Activated CD8-positive, alpha-beta memory T cell treated with anti-CD3 and anti-CD28 coated beads, Interleukin-2, amount 10 ng/mL, durations not matched to agents 7 days and 5 days (primary cell): ENCODE data around the gene IL13RA2. TPM values are rescaled to one million over a fixed set of nuclear protein-coding genes. Genes with fewer than 3 reads are reported as not detected.

Experiments
- ATAC-seq: fragments of 150-1000 bp; cut with Tn5 transposase; one replicate; pipeline ENCODE4 v1.10.0; 2021; ENCODE audit warnings: moderate library complexity
- CTCF ChIA-PET: fragments of 350-600 bp; sonication (Branson Sonifier 250); formaldehyde crosslinking; loops from one replicate; lab custom pipeline; 2021; ENCODE audit warnings: antibody characterized with exemption; lab: Charles Lee
- DNase-seq: peaks from one replicate; pipeline ENCODE4 v3.0.0-alpha.2; 2020
- H3K27ac Mint-ChIP-seq: one replicate; pipeline ENCODE4 v1.8.0; 2021; ENCODE audit warnings: mild to moderate bottlenecking, mixed read lengths
- H3K27me3 Mint-ChIP-seq: one replicate; pipeline ENCODE4 v1.8.0; 2021; ENCODE audit warnings: mixed read lengths
- H3K36me3 Mint-ChIP-seq: one replicate; pipeline ENCODE4 v1.8.0; 2021; ENCODE audit warnings: mild to moderate bottlenecking, mixed read lengths
- H3K4me1 Mint-ChIP-seq: one replicate; pipeline ENCODE4 v1.8.0; 2021; ENCODE audit warnings: mixed read lengths
- H3K4me3 Mint-ChIP-seq: one replicate; pipeline ENCODE4 v1.8.0; 2021; ENCODE audit warnings: mild to moderate bottlenecking, moderate library complexity, mixed read lengths
- H3K9me3 Mint-ChIP-seq: one replicate; pipeline ENCODE4 v1.8.0; 2022; ENCODE audit warnings: low read depth, mixed read lengths
- total RNA-seq, 2 experiments: library from RNA; stranded (reverse); gene quantifications; one replicate each; pipeline ENCODE4 v1.2.3, GENCODE V29; 2021

Gene IL13RA2
- total RNA-seq, 2 experiments from 2014 or later = not detected

GRCh38 chrX:115023811-115024210 is 6.4 kb upstream of the IL13RA2 start:
- H3K36me3 Mint-ChIP-seq = no peaks in the 10 kb centered on the region
- H3K27me3 Mint-ChIP-seq = no peaks in the 10 kb centered on the region
- no peaks in the 10 kb centered on the region for H3K4me1 Mint-ChIP-seq
- no peak overlapping the region for H3K4me3 Mint-ChIP-seq
- CTCF ChIA-PET = no interaction called here
- DNase-seq (no peak), ATAC-seq (no peak)
- H3K9me3 Mint-ChIP-seq = no peaks in the 10 kb centered on the region
- no peak overlapping the region for H3K27ac Mint-ChIP-seq

- CTCF ChIA-PET = no interaction called here
- Mint-ChIP-seq H3K4me1 (no peaks in the 10 kb centered on the region), H3K36me3 (no peaks in the 10 kb centered on the region), H3K9me3 (no peaks in the 10 kb centered on the region), H3K27ac (no peak overlapping the region), H3K4me3 (no peak overlapping the region), H3K27me3 (no peaks in the 10 kb centered on the region)
- ATAC-seq (no peak), DNase-seq (no peak)
These were observed 5.7 kb upstream of the IL13RA2 start for GRCh38 chrX:115023139-115023538.

- CTCF ChIA-PET = no interaction called here
- DNase-seq (no peak), ATAC-seq (no peak)
- H3K27ac Mint-ChIP-seq = no peak overlapping the region
- no peaks in the 10 kb centered on the region for H3K4me1 Mint-ChIP-seq
- no peaks in the 10 kb centered on the region for H3K9me3 Mint-ChIP-seq
- no peak overlapping the region for H3K4me3 Mint-ChIP-seq
- H3K27me3 Mint-ChIP-seq = no peaks in the 10 kb centered on the region
- no peaks in the 10 kb centered on the region for H3K36me3 Mint-ChIP-seq
These were observed 3.7 kb upstream of the IL13RA2 start for GRCh38 chrX:115021121-115021520.

GRCh38 chrX:115018944-115019343 is 1.5 kb upstream of the IL13RA2 start:
- CTCF ChIA-PET = no interaction called here
- Mint-ChIP-seq H3K36me3 (no peaks in the 10 kb centered on the region), H3K27ac (no peak overlapping the region), H3K4me1 (no peaks in the 10 kb centered on the region), H3K27me3 (no peaks in the 10 kb centered on the region), H3K4me3 (no peak overlapping the region), H3K9me3 (no peaks in the 10 kb centered on the region)
- DNase-seq (no peak), ATAC-seq (no peak)

GRCh38 chrX:115018040-115018647 is 728 bp upstream of the IL13RA2 start:
- no peak overlapping the region for H3K4me3 Mint-ChIP-seq
- no peak overlapping the region for H3K27ac Mint-ChIP-seq
- no peaks in the 10 kb centered on the region for H3K27me3 Mint-ChIP-seq
- DNase-seq (no peak), ATAC-seq (no peak)
- no peaks in the 10 kb centered on the region for H3K4me1 Mint-ChIP-seq
- no peaks in the 10 kb centered on the region for H3K36me3 Mint-ChIP-seq
- CTCF ChIA-PET = no interaction called here
- no peaks in the 10 kb centered on the region for H3K9me3 Mint-ChIP-seq

- no peak for ATAC-seq
- H3K9me3 Mint-ChIP-seq = no peaks in the 10 kb centered on the region
- H3K27ac Mint-ChIP-seq = no peak overlapping the region
- H3K4me3 Mint-ChIP-seq = no peak overlapping the region
- H3K36me3 Mint-ChIP-seq = no peaks in the 10 kb centered on the region
- H3K4me1 Mint-ChIP-seq = no peaks in the 10 kb centered on the region
- DNase-seq = no peak
- CTCF ChIA-PET = no interaction called here
- H3K27me3 Mint-ChIP-seq = no peaks in the 10 kb centered on the region
These were observed 3.7 kb downstream of the IL13RA2 start for GRCh38 chrX:115013705-115014104.

- CTCF ChIA-PET = no interaction called here
- H3K27ac Mint-ChIP-seq = no peak overlapping the region
- DNase-seq = no peak
These were observed 6.0 kb downstream of the IL13RA2 start for GRCh38 chrX:115011428-115011827.

GRCh38 chrX:114999906-115000305 is 17.5 kb downstream of the IL13RA2 start:
- CTCF ChIA-PET = no interaction called here
- H3K27ac Mint-ChIP-seq = no peak overlapping the region
- no peaks in the 10 kb centered on the region for H3K27me3 Mint-ChIP-seq
- no peaks in the 10 kb centered on the region for H3K4me1 Mint-ChIP-seq
- ATAC-seq (no peak), DNase-seq (no peak)
- peaks cover 2% of the 10 kb centered on the region for H3K9me3 Mint-ChIP-seq
- no peaks in the 10 kb centered on the region for H3K36me3 Mint-ChIP-seq
- no peak overlapping the region for H3K4me3 Mint-ChIP-seq

More at GRCh38 chrX:115011428-115011827, 6.0 kb downstream of the IL13RA2 start:
- no peaks in the 10 kb centered on the region for H3K4me1 Mint-ChIP-seq
- ATAC-seq = no peak
- H3K36me3 Mint-ChIP-seq = no peaks in the 10 kb centered on the region
- no peak overlapping the region for H3K4me3 Mint-ChIP-seq
- H3K9me3 Mint-ChIP-seq = no peaks in the 10 kb centered on the region
- no peaks in the 10 kb centered on the region for H3K27me3 Mint-ChIP-seq

- no peaks in the 10 kb centered on the region for H3K36me3 Mint-ChIP-seq
- no peaks in the 10 kb centered on the region for H3K4me1 Mint-ChIP-seq
- ATAC-seq (no peak), DNase-seq (no peak)
- peaks cover 2% of the 10 kb centered on the region for H3K9me3 Mint-ChIP-seq
- H3K27me3 Mint-ChIP-seq = no peaks in the 10 kb centered on the region
- H3K27ac Mint-ChIP-seq = no peak overlapping the region
- H3K4me3 Mint-ChIP-seq = no peak overlapping the region
- CTCF ChIA-PET = no interaction called here
These were observed 19.6 kb downstream of the IL13RA2 start for GRCh38 chrX:114997779-114998178.

- no peak overlapping the region for H3K27ac Mint-ChIP-seq
- no peak overlapping the region for H3K4me3 Mint-ChIP-seq
- no peak for ATAC-seq
- no peaks in the 10 kb centered on the region for H3K27me3 Mint-ChIP-seq
- CTCF ChIA-PET = no interaction called here
- H3K9me3 Mint-ChIP-seq = no peaks in the 10 kb centered on the region
- H3K4me1 Mint-ChIP-seq = no peaks in the 10 kb centered on the region
- DNase-seq = no peak
- H3K36me3 Mint-ChIP-seq = no peaks in the 10 kb centered on the region
These were observed 31.3 kb downstream of the IL13RA2 start for GRCh38 chrX:114985967-114986592.

GRCh38 chrX:114976292-114976691 is 41.1 kb downstream of the IL13RA2 start:
- Mint-ChIP-seq H3K36me3 (no peaks in the 10 kb centered on the region), H3K27me3 (no peaks in the 10 kb centered on the region), H3K4me3 (no peak overlapping the region), H3K27ac (no peak overlapping the region), H3K4me1 (no peaks in the 10 kb centered on the region), H3K9me3 (no peaks in the 10 kb centered on the region)
- CTCF ChIA-PET = no interaction called here
- no peak for DNase-seq
- ATAC-seq = no peak

GRCh38 chrX:114973013-114973412 is 44.4 kb downstream of the IL13RA2 start:
- ATAC-seq = no peak
- DNase-seq = no peak
- H3K27me3 Mint-ChIP-seq = no peaks in the 10 kb centered on the region

GRCh38 chrX:114970806-114971205 is 46.6 kb downstream of the IL13RA2 start:
- Mint-ChIP-seq H3K27me3 (no peaks in the 10 kb centered on the region), H3K36me3 (no peaks in the 10 kb centered on the region), H3K4me1 (no peaks in the 10 kb centered on the region), H3K9me3 (no peaks in the 10 kb centered on the region), H3K27ac (no peak overlapping the region), H3K4me3 (no peak overlapping the region)
- DNase-seq (no peak), ATAC-seq (no peak)
- CTCF ChIA-PET = no interaction called here

More at GRCh38 chrX:114973013-114973412, 44.4 kb downstream of the IL13RA2 start:
- H3K4me1 Mint-ChIP-seq = no peaks in the 10 kb centered on the region
- no peaks in the 10 kb centered on the region for H3K36me3 Mint-ChIP-seq
- no peaks in the 10 kb centered on the region for H3K9me3 Mint-ChIP-seq
- H3K27ac Mint-ChIP-seq = no peak overlapping the region
- CTCF ChIA-PET = no interaction called here
- H3K4me3 Mint-ChIP-seq = no peak overlapping the region

- no peak for DNase-seq
- no peak overlapping the region for H3K27ac Mint-ChIP-seq
- H3K4me3 Mint-ChIP-seq = no peak overlapping the region
- no peaks in the 10 kb centered on the region for H3K36me3 Mint-ChIP-seq
- ATAC-seq = no peak
- H3K9me3 Mint-ChIP-seq = no peaks in the 10 kb centered on the region
- no peaks in the 10 kb centered on the region for H3K27me3 Mint-ChIP-seq
- CTCF ChIA-PET = no interaction called here
- no peaks in the 10 kb centered on the region for H3K4me1 Mint-ChIP-seq
These were observed 53.0 kb downstream of the IL13RA2 start for GRCh38 chrX:114964374-114964773.
